SJSA1 (cell line): ENCODE data around the gene MCC. TPM values are rescaled to one million over a fixed set of nuclear protein-coding genes. Genes with fewer than 3 reads are reported as not detected.

Experiments
- DNase-seq, 2 experiments: peaks; one replicate each; pipeline ENCODE4 v3.0.0-alpha.2; 2015 to 2020; ENCODE audit warnings: low spot score in 2 of 2, low read depth in 1 of 2
- H3K27ac ChIP-seq: fragments of 250-450 bp; sonication (Bioruptor Pico); 2 replicates; pipeline ENCODE4 v1.5.1; 2020; ENCODE audit warnings: mild to moderate bottlenecking, moderate library complexity
- H3K27me3 ChIP-seq: fragments of 250-450 bp; sonication (Bioruptor Pico); replicated peaks from 2 replicates; pipeline ENCODE4 v1.5.1; 2020; ENCODE audit warnings: mild to moderate bottlenecking, moderate library complexity
- H3K36me3 ChIP-seq: fragments of 250-450 bp; sonication (Bioruptor Pico); 2 replicates; pipeline ENCODE4 v1.5.1; 2020; ENCODE audit warnings: mild to moderate bottlenecking
- H3K4me1 ChIP-seq: fragments of 250-450 bp; sonication (Bioruptor Pico); replicated peaks from 2 replicates; pipeline ENCODE4 v1.6.1; 2021; ENCODE audit warnings: mild to moderate bottlenecking
- H3K4me3 ChIP-seq: fragments of 250-450 bp; sonication (Bioruptor Pico); 2 replicates; pipeline ENCODE4 v1.5.1; 2020; ENCODE audit warnings: mild to moderate bottlenecking
- H3K9me3 ChIP-seq: fragments of 250-450 bp; sonication (Bioruptor Pico); replicated peaks from 2 replicates; pipeline ENCODE4 v1.5.1; 2020; ENCODE audit warnings: mild to moderate bottlenecking
- total RNA-seq: library from RNA; depleted of rRNA; stranded (reverse); fragments of >200 nt; shearing (Covaris generic); gene quantifications from 2 replicates; pipeline ENCODE4 v1.2.3, GENCODE V29; 2014

The MCC gene
- total RNA-seq, 1 experiment from 2014 or later: 31.3 TPM

- no peak for DNase-seq
- Histone ChIP-seq H3K9me3 (no peaks in the 10 kb centered on the region), H3K4me1 (peaks cover 20% of the 10 kb centered on the region), H3K4me3 (no peak overlapping the region), H3K36me3 (peaks cover 11% of the 10 kb centered on the region), H3K27me3 (no peaks in the 10 kb centered on the region), H3K27ac (no peak overlapping the region)
Measured at GRCh38 chr5:113038136-113038535, 450.1 kb downstream of the MCC start.

GRCh38 chr5:113036826-113037225 is 451.4 kb downstream of the MCC start:
- peak in 1 of 2 experiments; percentile 12 for DNase-seq
- Histone ChIP-seq H3K4me3 (no peak overlapping the region), H3K4me1 (peaks cover 24% of the 10 kb centered on the region), H3K27me3 (no peaks in the 10 kb centered on the region), H3K36me3 (peaks cover 7% of the 10 kb centered on the region; the same call in 1 of the 2 replicates), H3K9me3 (no peaks in the 10 kb centered on the region), H3K27ac (no peak overlapping the region)

DNA sequence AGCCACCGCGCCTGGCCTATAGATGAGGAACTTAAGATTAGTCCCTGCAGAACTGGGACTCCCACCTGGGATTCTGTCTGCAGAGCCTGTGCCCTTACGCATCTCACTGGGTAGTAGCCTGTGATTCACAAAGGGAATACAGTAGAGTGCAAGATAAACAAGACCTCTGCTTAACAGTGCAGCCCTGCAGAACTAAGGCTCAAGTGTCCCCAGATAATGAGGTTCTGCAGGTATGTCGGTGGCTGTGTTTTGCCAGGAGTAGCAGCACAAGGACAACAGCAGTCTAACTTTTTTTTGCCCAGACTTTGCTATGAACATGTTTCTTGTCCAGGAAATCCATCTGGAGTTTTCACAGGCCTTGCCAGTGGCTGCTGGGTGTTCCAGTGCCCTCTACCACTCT is 451.9 kb downstream of the MCC start:
- DNase-seq: peak in 1 of 2 experiments; percentile 39
- Histone ChIP-seq H3K27me3 (no peaks in the 10 kb centered on the region), H3K4me3 (no peak overlapping the region), H3K36me3 (peaks cover 7% of the 10 kb centered on the region; the same call in 1 of the 2 replicates), H3K27ac (no peak overlapping the region), H3K4me1 (peaks cover 24% of the 10 kb centered on the region), H3K9me3 (no peaks in the 10 kb centered on the region)

DNA sequence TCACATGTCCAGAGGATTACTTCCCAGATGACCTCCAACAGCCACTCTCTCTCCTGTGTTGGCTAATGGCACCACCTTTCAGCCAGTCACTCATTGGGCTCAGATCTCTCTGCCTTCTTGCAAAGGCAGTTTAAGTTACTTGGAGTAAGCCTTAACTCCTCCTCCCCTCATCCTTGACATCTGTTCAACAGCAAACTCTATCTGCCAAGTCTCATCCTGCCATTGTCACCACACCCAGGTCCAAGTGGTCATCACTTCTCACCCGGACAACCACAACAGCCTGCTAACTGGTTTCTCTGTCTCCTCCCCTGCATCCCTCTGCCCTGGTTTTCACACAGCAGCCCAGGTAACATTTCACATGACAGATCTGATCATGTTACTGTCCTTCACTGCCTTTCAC is 453.2 kb downstream of the MCC start:
- Histone ChIP-seq H3K9me3 (no peaks in the 10 kb centered on the region), H3K27ac (no peak overlapping the region), H3K27me3 (no peaks in the 10 kb centered on the region), H3K36me3 (no peaks in the 10 kb centered on the region), H3K4me1 (peaks cover 33% of the 10 kb centered on the region), H3K4me3 (no peak overlapping the region)
- peak in 1 of 2 experiments; percentile 25 for DNase-seq

- H3K36me3 ChIP-seq: no peaks in the 10 kb centered on the region
- no peaks in the 10 kb centered on the region for H3K27me3 ChIP-seq
- peaks cover 38% of the 10 kb centered on the region for H3K4me1 ChIP-seq
- H3K9me3 ChIP-seq: no peaks in the 10 kb centered on the region; the same call in 1 of the 2 replicates
- DNase-seq: peak; percentile 56 to 71
- H3K27ac ChIP-seq: 0 out of 2 replicates have a peak overlapping the region, but pooled peaks have one; percentile 9
- H3K4me3 ChIP-seq: no peak overlapping the region
Measured at GRCh38 chr5:113034182-113034773, 454.0 kb downstream of the MCC start.

GRCh38 chr5:113031557-113031956 is 456.7 kb downstream of the MCC start:
- H3K36me3 ChIP-seq: peaks cover 23% of the 10 kb centered on the region
- no peak overlapping the region for H3K27ac ChIP-seq
- no peak for DNase-seq
- H3K4me3 ChIP-seq: no peak overlapping the region
- H3K4me1 ChIP-seq: peaks cover 38% of the 10 kb centered on the region
- no peaks in the 10 kb centered on the region for H3K27me3 ChIP-seq
- H3K9me3 ChIP-seq: no peaks in the 10 kb centered on the region; the same call in 1 of the 2 replicates

DNA sequence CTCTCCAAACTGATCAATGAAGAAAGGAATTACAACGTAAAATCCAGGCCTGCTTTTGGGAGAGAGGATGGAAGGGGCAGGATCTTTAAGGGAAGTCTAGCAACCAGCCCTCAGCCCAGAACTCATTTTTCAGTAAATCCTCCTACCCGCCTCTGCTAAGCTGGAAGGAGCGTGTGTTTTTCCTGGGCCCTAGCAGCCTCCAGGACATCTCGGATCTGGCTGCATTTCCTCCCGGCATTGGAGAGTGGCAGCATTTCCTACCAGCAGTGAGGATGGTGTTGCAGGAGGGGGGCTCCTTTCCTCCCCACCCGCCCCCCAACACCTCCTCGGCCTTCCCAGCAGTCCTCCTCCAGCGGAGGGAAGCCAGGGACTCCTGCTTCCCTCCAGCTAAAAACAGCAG is 457.1 kb downstream of the MCC start:
- DNase-seq: no peak
- peaks cover 38% of the 10 kb centered on the region for H3K4me1 ChIP-seq
- no peaks in the 10 kb centered on the region; the same call in 1 of the 2 replicates for H3K9me3 ChIP-seq
- peaks cover 27% of the 10 kb centered on the region for H3K36me3 ChIP-seq
- no peaks in the 10 kb centered on the region for H3K27me3 ChIP-seq
- H3K4me3 ChIP-seq: no peak overlapping the region
- H3K27ac ChIP-seq: no peak overlapping the region

GRCh38 chr5:113029614-113030013 is 458.6 kb downstream of the MCC start:
- peaks cover 34% of the 10 kb centered on the region for H3K36me3 ChIP-seq
- H3K4me1 ChIP-seq: peaks cover 29% of the 10 kb centered on the region
- no peak for DNase-seq
- no peaks in the 10 kb centered on the region for H3K27me3 ChIP-seq
- no peak overlapping the region for H3K4me3 ChIP-seq
- H3K9me3 ChIP-seq: no peaks in the 10 kb centered on the region; the same call in 1 of the 2 replicates
- no peak overlapping the region for H3K27ac ChIP-seq

GRCh38 chr5:113027431-113027830 is 460.8 kb downstream of the MCC start:
- no peaks in the 10 kb centered on the region for H3K27me3 ChIP-seq
- no peak for DNase-seq
- H3K36me3 ChIP-seq: peaks cover 52% of the 10 kb centered on the region

DNA sequence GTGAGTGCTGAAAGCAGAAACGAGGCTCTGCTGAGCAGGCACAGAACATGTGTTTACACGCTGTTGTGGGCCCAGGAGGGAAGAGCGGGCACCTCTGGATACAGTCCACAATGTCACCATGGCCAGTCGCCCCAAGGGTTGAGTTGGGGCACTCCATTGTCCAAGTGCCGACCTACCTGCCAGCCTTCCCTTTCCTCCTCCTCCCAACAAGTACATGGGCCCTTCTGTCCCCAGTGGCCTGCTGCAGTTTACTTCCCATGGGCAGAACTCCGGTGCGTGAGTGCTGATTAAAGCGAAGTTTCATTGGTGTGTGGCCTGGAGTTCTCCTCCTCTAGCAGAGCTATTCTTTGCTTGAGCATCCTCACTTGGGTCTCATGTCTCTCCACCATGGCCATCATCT is 461.2 kb downstream of the MCC start:
- no peak for DNase-seq
- Histone ChIP-seq H3K4me3 (no peak overlapping the region), H3K27me3 (no peaks in the 10 kb centered on the region), H3K9me3 (no peaks in the 10 kb centered on the region; the same call in 1 of the 2 replicates), H3K27ac (no peak overlapping the region), H3K4me1 (peaks cover 25% of the 10 kb centered on the region), H3K36me3 (peaks cover 55% of the 10 kb centered on the region)

More at GRCh38 chr5:113027431-113027830, 460.8 kb downstream of the MCC start:
- Histone ChIP-seq H3K4me3 (no peak overlapping the region), H3K9me3 (no peaks in the 10 kb centered on the region; the same call in 1 of the 2 replicates), H3K27ac (no peak overlapping the region), H3K4me1 (peaks cover 22% of the 10 kb centered on the region)

GRCh38 chr5:113026211-113026610 is 462.0 kb downstream of the MCC start:
- H3K9me3 ChIP-seq: no peaks in the 10 kb centered on the region; the same call in 1 of the 2 replicates
- peaks cover 33% of the 10 kb centered on the region for H3K4me1 ChIP-seq
- no peak overlapping the region for H3K27ac ChIP-seq
- no peak for DNase-seq
- peaks cover 60% of the 10 kb centered on the region for H3K36me3 ChIP-seq
- H3K4me3 ChIP-seq: no peak overlapping the region
- no peaks in the 10 kb centered on the region for H3K27me3 ChIP-seq

DNA sequence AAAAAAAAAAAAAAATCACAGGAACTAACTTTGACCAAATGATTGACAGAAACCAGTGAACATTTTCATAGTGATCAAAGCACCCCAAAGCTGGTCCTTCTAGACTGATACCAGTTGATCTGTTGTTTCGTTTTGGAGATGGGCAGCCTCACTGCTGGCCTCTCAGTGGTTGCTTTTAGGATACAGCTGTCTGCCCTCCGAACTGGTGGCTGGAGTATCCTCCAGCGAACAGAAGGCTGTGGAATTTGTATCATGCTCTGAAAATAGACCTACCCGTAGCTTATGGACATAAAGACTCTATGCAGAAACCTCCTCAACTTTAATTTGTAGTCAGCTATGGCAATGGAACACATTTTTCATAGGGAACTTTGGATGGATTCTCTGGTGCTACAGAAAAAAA is 462.7 kb downstream of the MCC start:
- H3K4me3 ChIP-seq: no peak overlapping the region
- no peaks in the 10 kb centered on the region for H3K27me3 ChIP-seq
- H3K36me3 ChIP-seq: peaks cover 60% of the 10 kb centered on the region
- H3K27ac ChIP-seq: no peak overlapping the region
- H3K4me1 ChIP-seq: peaks cover 36% of the 10 kb centered on the region
- no peaks in the 10 kb centered on the region; the same call in 1 of the 2 replicates for H3K9me3 ChIP-seq
- no peak for DNase-seq

GRCh38 chr5:113024076-113024697 is 464.1 kb downstream of the MCC start:
- no peak for DNase-seq
- Histone ChIP-seq H3K9me3 (no peaks in the 10 kb centered on the region), H3K27ac (no peak overlapping the region), H3K4me1 (peaks cover 35% of the 10 kb centered on the region), H3K36me3 (peaks cover 60% of the 10 kb centered on the region), H3K27me3 (no peaks in the 10 kb centered on the region), H3K4me3 (no peak overlapping the region)

DNA sequence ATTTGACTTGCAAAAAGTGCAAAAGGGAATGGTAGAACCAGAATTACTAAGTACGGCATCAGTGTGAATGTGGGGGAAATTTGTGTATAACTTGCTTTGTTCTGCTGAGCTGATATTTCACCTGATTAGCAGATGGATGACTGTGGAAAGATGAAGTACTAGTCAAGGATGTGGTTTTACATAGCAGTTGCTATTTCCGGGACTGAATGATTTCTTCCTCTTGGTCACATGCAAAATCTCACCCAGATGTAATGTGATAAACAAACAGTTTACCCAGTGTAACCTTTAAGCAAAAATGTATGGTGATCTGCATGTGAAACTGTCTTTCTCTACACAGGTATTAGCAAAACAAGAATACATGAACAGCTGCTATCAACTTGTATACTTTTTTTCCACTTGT is 465.6 kb downstream of the MCC start:
- Histone ChIP-seq H3K4me1 (peaks cover 35% of the 10 kb centered on the region), H3K9me3 (no peaks in the 10 kb centered on the region), H3K4me3 (no peak overlapping the region), H3K27ac (no peak overlapping the region; the same call in 1 of the 2 replicates), H3K27me3 (no peaks in the 10 kb centered on the region), H3K36me3 (peaks cover 54% of the 10 kb centered on the region)
- DNase-seq: peak in 1 of 2 experiments; percentile 28
